Subcutaneous abdominal adipose tissue (tissue), 5 donors: Measurements from ENCODE around the gene SSBP3.

Source experiments
- H3K27ac ChIP-seq: one replicate; pipeline ENCODE4 v1.7.0; 2013; ENCODE audit warnings: low read depth, mild to moderate bottlenecking, inconsistent platforms, low read length, moderate library complexity
- H3K27me3 ChIP-seq, 5 donors: one replicate each; pipeline ENCODE4 v1.7.0; 2013; ENCODE audit warnings: low read length in 5 of 5, inconsistent platforms in 1 of 5; ENCODE audit not compliant: control insufficient read depth in 5 of 5, insufficient read depth in 4 of 5
- H3K36me3 ChIP-seq, 5 donors: one replicate each; pipeline ENCODE4 v1.7.0; 2013; ENCODE audit warnings: low read length in 5 of 5; ENCODE audit not compliant: control insufficient read depth in 5 of 5, insufficient read depth in 5 of 5
- H3K4me1 ChIP-seq, 5 donors: one replicate each; pipeline ENCODE4 v1.7.0; 2013; ENCODE audit warnings: low read length in 5 of 5, mild to moderate bottlenecking in 3 of 5, moderate library complexity in 1 of 5; ENCODE audit not compliant: control insufficient read depth in 5 of 5, insufficient read depth in 5 of 5
- H3K4me3 ChIP-seq, 5 donors: one replicate each; pipeline ENCODE4 v1.7.0; 2013; ENCODE audit warnings: low read length in 5 of 5, low read depth in 1 of 5
- H3K9ac ChIP-seq, 5 donors: one replicate each; pipeline ENCODE4 v1.7.0; 2013; ENCODE audit warnings: low read length in 5 of 5, mild to moderate bottlenecking in 4 of 5, moderate library complexity in 3 of 5
- H3K9me3 ChIP-seq, 5 donors: one replicate each; pipeline ENCODE4 v1.7.0; 2013; ENCODE audit warnings: low read length in 5 of 5; ENCODE audit not compliant: control insufficient read depth in 5 of 5
- donor health status: healthy.
- donor health status: healthy.
- donor health status: healthy.
- donor health status: healthy.
- donor health status: healthy.

SSBP3 gene

DNA sequence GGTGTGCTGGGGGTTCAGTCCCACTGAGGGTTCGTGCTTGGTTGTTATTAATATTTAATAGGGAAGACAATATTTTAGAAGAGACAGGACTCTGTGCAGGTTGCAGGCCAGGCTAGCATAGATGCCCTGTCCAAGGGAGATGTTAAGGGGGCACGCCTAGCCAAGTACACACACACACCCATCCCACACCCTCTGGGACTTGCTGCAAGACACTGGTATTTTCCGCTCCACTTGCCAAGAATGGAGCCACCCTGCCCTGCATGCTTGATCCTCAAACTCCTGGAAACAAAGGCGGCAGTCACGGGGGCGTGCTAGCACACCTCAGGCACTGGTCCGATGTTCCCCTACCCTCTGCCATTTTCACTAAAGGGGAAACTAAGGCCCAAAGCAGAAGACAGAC lies 107.2 kb downstream of the SSBP3 start:
- H3K27ac ChIP-seq = no peak overlapping the region
- H3K9ac ChIP-seq = no peak overlapping the region
- no peaks in the 10 kb centered on the region for H3K9me3 ChIP-seq
- H3K27me3 ChIP-seq = no peaks in the 10 kb centered on the region
- H3K36me3 ChIP-seq = no peaks in the 10 kb centered on the region
- H3K4me3 ChIP-seq = no peak overlapping the region
- peaks cover 3 to 45% (median 26%) of the 10 kb centered on the region in 5 donors for H3K4me1 ChIP-seq

DNA sequence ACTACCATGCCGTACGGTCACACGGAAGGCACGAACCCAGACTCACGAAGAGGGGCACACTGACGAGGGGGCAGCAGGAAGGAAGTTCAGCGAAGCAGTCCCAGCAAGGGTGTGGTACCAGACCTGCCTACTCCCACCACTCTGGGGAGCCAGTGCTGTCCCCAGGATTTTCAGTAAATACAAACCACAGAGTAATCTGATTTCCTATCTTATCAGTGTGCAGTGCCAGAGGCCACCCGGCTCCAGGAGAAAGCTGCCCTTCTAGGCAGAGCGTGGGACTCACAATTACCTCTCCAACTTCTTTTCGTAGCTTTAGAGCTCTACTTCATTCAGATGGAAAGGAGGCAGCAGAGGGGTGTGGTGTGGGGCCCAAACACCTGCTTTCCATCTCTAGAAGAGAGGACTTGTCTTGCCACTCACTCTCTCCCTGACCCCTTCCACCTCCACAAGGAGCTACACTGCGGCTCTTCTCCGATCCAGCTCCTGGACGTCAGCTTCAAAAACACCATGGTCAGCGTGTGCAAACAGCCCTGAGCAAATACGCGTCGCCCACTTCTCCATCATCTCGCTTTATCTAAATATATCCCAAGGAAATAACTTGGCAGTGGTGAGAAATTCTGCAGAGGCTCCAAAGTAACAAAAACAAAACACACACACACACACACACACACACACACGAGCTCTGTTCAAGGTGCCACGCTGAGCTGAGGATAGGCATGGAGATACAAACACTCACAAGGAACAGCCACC lies 107.7 kb downstream of the SSBP3 start:
- H3K36me3 ChIP-seq = no peaks in the 10 kb centered on the region
- H3K9me3 ChIP-seq = no peaks in the 10 kb centered on the region
- peaks cover 3 to 41% (median 22%) of the 10 kb centered on the region in 5 donors for H3K4me1 ChIP-seq
- no peak overlapping the region for H3K9ac ChIP-seq
- no peak overlapping the region for H3K27ac ChIP-seq
- no peaks in the 10 kb centered on the region for H3K27me3 ChIP-seq
- H3K4me3 ChIP-seq = no peak overlapping the region

DNA sequence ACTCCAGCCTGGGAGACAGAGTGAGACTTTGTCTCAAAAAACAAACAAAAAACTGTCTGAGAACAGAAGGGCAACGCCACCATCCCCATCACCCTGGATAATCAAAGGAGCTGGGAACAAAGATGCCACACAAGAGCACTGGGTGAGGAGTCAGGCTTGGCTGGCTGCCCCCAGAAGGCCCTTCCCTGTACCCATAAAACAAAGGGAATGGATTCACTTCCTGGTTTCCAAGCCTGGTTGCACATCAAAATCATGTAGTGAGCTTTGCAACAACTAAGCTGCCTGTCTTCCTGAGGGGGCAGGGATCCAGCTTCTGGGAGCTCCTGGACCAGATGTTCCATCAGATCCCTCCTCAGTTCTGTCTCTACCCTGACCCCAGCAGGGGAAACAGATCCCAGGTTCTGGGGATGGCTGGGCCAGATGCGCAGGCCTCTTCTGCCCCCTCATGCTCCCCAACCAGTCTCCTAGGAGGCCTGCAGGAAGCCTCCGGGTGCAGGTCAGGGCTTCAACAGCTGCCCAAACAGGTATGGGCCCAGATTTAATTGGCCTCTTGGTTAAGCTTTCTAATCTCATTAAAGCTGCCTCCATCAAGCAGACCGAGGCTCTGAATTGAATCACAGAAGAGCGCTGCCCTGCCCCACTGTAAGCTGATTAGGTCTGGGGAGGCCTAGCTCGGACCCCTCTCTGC lies 108.5 kb downstream of the SSBP3 start:
- Histone ChIP-seq H3K4me1 (peaks cover 3 to 39% (median 22%) of the 10 kb centered on the region in 5 donors), H3K27ac (no peak overlapping the region), H3K9me3 (no peaks in the 10 kb centered on the region), H3K36me3 (no peaks in the 10 kb centered on the region), H3K4me3 (no peak overlapping the region), H3K27me3 (no peaks in the 10 kb centered on the region), H3K9ac (no peak overlapping the region)

DNA sequence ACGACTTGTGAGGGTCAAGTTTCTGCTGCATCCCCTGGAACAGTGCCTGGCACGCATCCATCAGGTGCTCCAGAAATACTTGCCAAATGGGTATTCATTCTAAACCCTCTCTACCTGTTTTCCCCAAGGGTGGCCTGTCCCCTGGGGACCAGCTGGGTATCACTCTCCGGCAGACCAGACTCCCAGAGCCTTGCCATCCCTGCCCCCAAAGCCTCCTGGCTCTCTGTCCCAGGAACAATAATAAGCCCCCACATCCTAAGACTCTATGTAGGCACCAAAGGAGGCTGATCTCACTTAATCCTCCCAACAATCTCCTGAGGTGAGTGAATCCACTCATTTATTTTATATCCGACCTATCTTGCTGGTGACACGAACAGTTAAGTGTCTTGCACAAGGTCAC lies 109.5 kb downstream of the SSBP3 start:
- H3K27ac ChIP-seq = no peak overlapping the region

DNA sequence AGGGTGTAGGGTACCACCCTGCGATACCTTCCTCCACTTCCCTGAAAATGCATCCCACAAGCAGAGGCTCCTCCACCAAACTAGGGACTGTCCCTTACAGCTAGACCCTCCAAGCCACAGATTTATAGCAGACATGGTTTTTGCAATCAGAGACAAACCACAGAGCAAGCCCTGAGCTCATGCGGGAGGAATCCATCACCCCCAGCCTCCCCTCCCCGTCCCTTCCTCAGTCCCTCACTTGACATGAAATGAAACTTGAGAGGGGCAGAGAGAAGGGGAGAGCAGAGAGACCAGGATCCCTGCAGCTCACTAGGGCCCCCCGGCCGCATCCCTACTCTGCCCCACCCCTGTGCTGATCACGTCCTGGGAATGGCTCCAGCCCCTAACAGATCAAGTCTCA lies 111.3 kb downstream of the SSBP3 start:
- no peaks in the 10 kb centered on the region for H3K36me3 ChIP-seq
- H3K4me3 ChIP-seq = no peak overlapping the region
- no peaks in the 10 kb centered on the region for H3K27me3 ChIP-seq
- H3K4me1 ChIP-seq = peaks cover 7 to 50% (median 34%) of the 10 kb centered on the region in 5 donors
- H3K9me3 ChIP-seq = no peaks in the 10 kb centered on the region
- H3K9ac ChIP-seq = no peak overlapping the region
- no peak overlapping the region for H3K27ac ChIP-seq

More for the DNA sequence above, 109.5 kb downstream of the SSBP3 start:
- Histone ChIP-seq H3K27me3 (no peaks in the 10 kb centered on the region), H3K4me1 (peaks cover 3 to 39% (median 22%) of the 10 kb centered on the region in 5 donors), H3K9me3 (no peaks in the 10 kb centered on the region), H3K36me3 (no peaks in the 10 kb centered on the region), H3K4me3 (no peak overlapping the region), H3K9ac (no peak overlapping the region)

DNA sequence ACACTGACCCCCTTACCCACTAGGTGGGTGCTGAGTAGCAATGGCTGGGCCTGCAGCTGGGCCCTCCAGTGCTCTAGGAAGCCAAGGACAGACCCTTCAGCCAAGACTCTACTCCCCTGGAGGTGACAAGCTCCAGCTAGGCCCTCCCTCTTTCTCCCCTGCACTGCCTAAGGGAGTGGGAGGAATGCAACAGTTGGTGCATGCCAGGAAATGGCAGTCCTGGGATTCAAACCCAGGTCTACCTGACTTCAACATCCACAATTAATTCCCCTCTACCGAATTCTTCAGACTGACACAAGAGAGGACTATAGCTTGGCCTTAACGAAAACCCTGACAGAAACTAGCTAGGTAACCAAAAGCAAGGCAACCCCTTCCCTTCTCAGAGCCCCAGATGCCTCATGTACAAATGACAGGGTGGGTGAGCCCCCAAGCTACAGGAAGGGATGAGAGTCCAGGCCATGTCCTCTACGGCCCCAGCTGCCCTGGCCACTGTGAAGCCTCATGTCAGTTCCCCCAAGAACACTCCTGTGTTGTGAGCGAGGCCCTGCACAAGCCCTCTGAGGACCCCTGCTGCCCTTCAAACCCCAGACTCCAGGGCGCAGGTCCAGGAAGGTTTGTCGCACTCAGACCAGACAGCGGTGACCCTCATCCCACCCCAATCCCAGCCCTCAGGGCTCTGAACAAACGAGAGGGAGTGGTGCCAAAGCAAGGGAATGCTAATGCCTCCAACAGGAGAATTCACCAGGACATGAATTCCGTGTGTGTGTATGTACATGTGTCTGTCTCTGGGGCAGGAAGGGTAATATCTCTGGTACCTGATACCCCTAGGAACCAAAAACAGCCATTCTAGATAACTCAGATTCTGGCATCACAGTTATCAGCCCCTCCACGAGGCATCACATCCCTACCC lies 113.9 kb downstream of the SSBP3 start:
- no peak overlapping the region for H3K27ac ChIP-seq

DNA sequence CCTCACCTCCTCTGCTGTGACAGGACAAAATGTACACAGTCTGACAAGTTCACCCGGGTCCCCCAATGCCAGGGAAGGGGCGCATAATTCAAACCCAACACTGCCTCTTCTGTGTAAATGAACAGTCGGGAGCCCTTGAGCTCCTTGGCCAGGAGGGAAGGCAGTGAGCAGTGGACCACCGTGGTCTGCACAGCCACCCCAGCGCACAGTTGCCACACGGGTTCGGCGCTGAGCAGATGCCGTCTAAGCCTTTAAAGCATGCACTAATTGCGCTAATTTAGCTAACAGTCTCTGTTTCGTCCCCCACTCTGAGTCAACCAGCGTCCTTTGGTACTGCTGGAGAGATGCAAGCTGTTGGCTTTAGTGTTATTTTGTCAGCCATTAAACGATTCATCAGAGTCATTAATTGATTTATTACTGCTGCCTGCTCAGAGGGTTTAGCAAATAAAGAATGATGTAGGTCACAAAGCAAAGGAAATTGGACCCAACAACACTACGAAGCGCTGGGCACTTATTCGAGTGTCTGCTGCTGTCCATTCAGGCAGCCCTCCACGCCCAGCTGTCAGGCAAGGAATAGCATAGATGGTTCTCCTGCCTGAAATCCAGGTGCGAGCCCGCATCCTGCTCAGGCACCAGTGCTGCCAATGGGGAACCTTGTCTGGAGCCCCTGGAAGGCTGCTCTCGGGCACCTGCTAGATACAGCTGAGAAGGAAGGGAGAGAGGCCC lies 114.8 kb downstream of the SSBP3 start:
- Histone ChIP-seq H3K27ac (no peak overlapping the region), H3K27me3 (no peaks in the 10 kb centered on the region), H3K36me3 (no peaks in the 10 kb centered on the region), H3K4me1 (peaks cover 11 to 54% (median 43%) of the 10 kb centered on the region in 5 donors), H3K9me3 (no peaks in the 10 kb centered on the region), H3K9ac (no peak overlapping the region), H3K4me3 (no peak overlapping the region)

More for the DNA sequence above, 113.9 kb downstream of the SSBP3 start:
- Histone ChIP-seq H3K4me1 (peaks cover 8 to 47% (median 37%) of the 10 kb centered on the region in 5 donors), H3K9me3 (no peaks in the 10 kb centered on the region), H3K4me3 (no peak overlapping the region), H3K36me3 (no peaks in the 10 kb centered on the region), H3K27me3 (no peaks in the 10 kb centered on the region), H3K9ac (no peak overlapping the region)

DNA sequence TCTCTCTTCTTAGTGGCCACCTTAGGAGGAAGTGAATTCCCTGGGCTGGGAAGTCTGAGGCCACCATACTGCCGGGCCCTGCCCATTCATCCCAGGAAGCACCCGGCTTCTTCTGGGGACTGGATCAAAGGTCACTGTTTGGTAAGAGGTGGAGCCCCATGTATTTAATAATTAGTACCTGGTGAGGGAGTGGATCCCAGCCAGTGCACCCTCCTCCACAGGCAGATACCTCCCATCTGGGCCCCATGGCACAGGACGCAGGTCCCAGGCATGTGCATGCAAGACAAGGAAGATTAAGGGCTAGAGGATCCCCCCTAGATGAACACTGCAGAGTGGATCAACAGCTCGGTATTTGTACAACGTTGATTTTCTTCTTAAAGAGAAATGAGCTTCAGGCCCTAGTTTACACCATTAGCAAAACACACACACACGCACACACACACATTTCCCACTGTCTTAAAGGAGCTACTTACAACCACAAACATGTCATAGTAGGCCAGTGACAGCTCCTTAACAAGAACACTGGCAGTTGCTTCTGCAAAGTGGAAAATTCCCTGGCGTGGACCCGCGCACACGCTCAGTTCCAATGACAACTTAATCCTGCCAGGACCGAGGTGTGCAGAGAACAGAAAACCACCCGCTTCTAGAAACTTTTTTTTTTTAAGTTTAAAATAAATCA lies 115.5 kb downstream of the SSBP3 start:
- peak overlapping the region in 1 of 5 donors; percentile 8 for H3K9ac ChIP-seq
- H3K9me3 ChIP-seq = no peaks in the 10 kb centered on the region
- H3K36me3 ChIP-seq = no peaks in the 10 kb centered on the region
- H3K4me1 ChIP-seq = peaks cover 11 to 50% (median 42%) of the 10 kb centered on the region in 5 donors
- H3K27me3 ChIP-seq = no peaks in the 10 kb centered on the region
- no peak overlapping the region for H3K27ac ChIP-seq
- H3K4me3 ChIP-seq = no peak overlapping the region

DNA sequence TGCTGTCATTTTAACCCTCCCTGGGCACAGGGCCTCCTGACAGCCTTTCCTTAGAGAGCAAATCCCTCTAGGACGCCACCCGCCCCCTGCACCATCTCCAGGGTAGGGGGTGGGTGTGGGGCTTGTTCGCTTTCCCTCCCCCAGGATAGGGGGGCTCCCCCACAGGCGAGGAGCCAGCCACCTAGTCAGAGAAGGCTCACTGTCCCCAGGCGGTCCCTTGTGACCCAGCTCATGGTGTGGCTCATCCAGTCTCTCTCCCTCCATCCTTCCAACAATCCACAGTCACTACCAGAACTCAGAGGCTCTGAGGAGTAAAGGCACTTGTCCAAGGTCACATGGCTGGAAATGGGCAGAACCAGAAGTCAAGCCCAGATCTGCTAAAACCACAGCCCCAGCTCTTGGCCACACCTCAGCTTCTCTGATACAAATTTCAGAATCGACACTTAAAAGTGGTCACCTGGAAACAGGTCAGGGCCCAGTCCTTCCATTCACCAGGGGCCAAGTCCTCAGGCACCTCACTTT lies 116.4 kb downstream of the SSBP3 start:
- Histone ChIP-seq H3K9me3 (no peaks in the 10 kb centered on the region), H3K36me3 (no peaks in the 10 kb centered on the region), H3K4me3 (no peak overlapping the region), H3K9ac (peak overlapping the region in 1 of 5 donors; percentile 5), H3K27ac (no peak overlapping the region), H3K4me1 (peaks cover 11 to 46% (median 39%) of the 10 kb centered on the region in 5 donors), H3K27me3 (no peaks in the 10 kb centered on the region)
